ENCODE data around the gene ALX3. TPM values are rescaled to one million over a fixed set of nuclear protein-coding genes. Genes with fewer than 3 reads are reported as not detected.

The ALX3 gene
- total RNA-seq, 2 donors from 2014 or later: not detected

DNA sequence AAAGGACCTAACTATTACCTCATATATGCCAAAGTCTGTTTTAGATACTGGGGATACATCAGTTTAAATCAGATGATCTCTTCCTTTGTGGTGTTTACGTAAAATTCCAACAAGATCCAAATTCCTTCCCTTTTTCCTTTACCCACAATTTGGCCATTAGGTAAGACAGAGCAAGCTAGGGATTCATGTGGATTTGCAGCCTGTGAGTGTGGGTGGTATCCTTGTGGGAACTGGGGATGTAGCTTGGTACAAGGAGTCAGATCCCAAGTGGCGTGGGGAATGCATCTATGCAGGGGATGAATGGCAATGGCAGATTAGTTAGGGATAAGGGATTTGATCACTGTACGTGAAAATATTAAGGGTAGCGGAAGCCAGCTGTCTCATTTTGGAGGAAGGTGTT, 45.9 kb downstream of the ALX3 start:
- Histone ChIP-seq H3K9me3 (ENCODE audit: control insufficient read depth, low read length) (no peaks in the 10 kb centered on the region), H3K4me3 (ENCODE audit: low read length) (no peak overlapping the region), H3K27ac (ENCODE audit: low read depth, low read length) (no peak overlapping the region), H3K9ac (ENCODE audit: extremely low read depth, low read length, poor library complexity, severe bottlenecking) (no peak overlapping the region), H3K4me1 (ENCODE audit: control insufficient read depth, insufficient read depth, low read length) (no peaks in the 10 kb centered on the region), H3K36me3 (ENCODE audit: control insufficient read depth, insufficient read depth, low read length) (peaks cover 56% of the 10 kb centered on the region), H3K27me3 (ENCODE audit: control insufficient read depth, insufficient read depth, low read length, poor library complexity, severe bottlenecking) (no peaks in the 10 kb centered on the region)
- TF ChIP-seq, protein P1, sequence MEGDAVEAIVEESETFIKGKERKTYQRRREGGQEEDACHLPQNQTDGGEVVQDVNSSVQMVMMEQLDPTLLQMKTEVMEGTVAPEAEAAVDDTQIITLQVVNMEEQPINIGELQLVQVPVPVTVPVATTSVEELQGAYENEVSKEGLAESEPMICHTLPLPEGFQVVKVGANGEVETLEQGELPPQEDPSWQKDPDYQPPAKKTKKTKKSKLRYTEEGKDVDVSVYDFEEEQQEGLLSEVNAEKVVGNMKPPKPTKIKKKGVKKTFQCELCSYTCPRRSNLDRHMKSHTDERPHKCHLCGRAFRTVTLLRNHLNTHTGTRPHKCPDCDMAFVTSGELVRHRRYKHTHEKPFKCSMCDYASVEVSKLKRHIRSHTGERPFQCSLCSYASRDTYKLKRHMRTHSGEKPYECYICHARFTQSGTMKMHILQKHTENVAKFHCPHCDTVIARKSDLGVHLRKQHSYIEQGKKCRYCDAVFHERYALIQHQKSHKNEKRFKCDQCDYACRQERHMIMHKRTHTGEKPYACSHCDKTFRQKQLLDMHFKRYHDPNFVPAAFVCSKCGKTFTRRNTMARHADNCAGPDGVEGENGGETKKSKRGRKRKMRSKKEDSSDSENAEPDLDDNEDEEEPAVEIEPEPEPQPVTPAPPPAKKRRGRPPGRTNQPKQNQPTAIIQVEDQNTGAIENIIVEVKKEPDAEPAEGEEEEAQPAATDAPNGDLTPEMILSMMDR (conservative IDR thresholded peaks at IDR 0.05): no peak
- no peak overlapping the region for H3K4me3 Mint-ChIP-seq
- DNase-seq: no peak
- H3K9me3 Mint-ChIP-seq: no peaks in the 10 kb centered on the region
- H3K36me3 Mint-ChIP-seq (ENCODE audit: low read depth): peaks cover 52% of the 10 kb centered on the region
- H3K27me3 Mint-ChIP-seq (ENCODE audit: insufficient read depth): no peaks in the 10 kb centered on the region
- 98 to 100% methylated on average over 3 to 4 of the region's 4 CpGs for WGBS, 2 experiments (ENCODE audit: insufficient coverage in 1 of 2, insufficient read length in 1 of 2)
- H3K27ac Mint-ChIP-seq: no peak overlapping the region
- H3K4me1 Mint-ChIP-seq: no peaks in the 10 kb centered on the region

DNA sequence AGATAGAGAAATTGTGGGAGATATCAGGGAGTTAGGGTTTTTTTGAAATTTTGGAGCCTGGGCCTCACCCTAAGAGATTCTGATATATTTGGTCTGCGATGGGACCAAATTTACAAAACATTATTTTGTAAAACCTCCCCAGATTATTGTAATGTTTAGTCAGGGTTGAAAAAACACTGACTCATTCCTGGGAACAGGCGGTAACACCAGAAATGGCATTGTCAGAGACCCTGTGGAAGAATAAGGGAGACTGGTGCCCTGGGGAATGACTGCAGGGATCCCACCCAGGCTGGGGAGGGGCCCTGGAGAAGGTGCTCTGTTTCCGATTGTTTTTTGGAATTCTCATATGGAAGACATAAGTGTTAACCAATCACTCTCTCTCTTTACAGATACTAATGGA, 49.2 kb downstream of the ALX3 start:
- Mint-ChIP-seq H3K27ac (no peak overlapping the region), H3K9me3 (no peaks in the 10 kb centered on the region), H3K27me3 (ENCODE audit: insufficient read depth) (no peaks in the 10 kb centered on the region), H3K36me3 (ENCODE audit: low read depth) (peaks cover 84% of the 10 kb centered on the region), H3K4me1 (no peaks in the 10 kb centered on the region), H3K4me3 (no peak overlapping the region)
- H3K9me3 ChIP-seq (ENCODE audit: control insufficient read depth, low read length): no peaks in the 10 kb centered on the region
- H3K27me3 ChIP-seq (ENCODE audit: control insufficient read depth, insufficient read depth, low read length, poor library complexity, severe bottlenecking): no peaks in the 10 kb centered on the region
- H3K9ac ChIP-seq (ENCODE audit: extremely low read depth, low read length, poor library complexity, severe bottlenecking): no peak overlapping the region
- TF ChIP-seq, protein P1 (conservative IDR thresholded peaks at IDR 0.05): no peak
- no peak overlapping the region for H3K27ac ChIP-seq (ENCODE audit: low read depth, low read length)
- peaks cover 89% of the 10 kb centered on the region for H3K36me3 ChIP-seq (ENCODE audit: control insufficient read depth, insufficient read depth, low read length)
- H3K4me1 ChIP-seq (ENCODE audit: control insufficient read depth, insufficient read depth, low read length): no peaks in the 10 kb centered on the region
- 90 to 95% methylated on average over 1 to 2 of the region's 3 CpGs for WGBS, 2 experiments (ENCODE audit: insufficient coverage in 1 of 2, insufficient read length in 1 of 2)
- DNase-seq: no peak
- H3K4me3 ChIP-seq (ENCODE audit: low read length): no peak overlapping the region

DNA sequence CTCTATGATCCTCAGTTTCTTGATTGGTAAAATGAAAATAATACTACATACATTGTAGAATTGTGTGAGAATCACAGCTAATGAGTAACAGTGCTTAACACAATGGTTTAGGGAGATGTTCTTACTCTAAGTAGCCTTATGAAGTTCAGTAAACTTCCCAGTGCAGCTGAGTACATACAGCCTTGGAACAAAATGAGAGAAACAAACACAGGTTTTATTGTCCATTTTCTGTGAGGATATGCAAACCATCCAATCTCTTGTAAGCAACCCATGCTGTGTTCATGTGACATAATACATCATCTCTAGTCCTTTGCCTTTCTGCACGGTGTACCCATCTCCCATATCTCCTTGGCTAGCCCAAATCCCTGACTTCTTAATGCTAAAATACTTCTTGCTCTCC, 50.7 kb downstream of the ALX3 start:
- Histone ChIP-seq H3K36me3 (ENCODE audit: control insufficient read depth, insufficient read depth, low read length) (peaks cover 100% of the 10 kb centered on the region), H3K27me3 (ENCODE audit: control insufficient read depth, insufficient read depth, low read length, poor library complexity, severe bottlenecking) (no peaks in the 10 kb centered on the region), H3K9ac (ENCODE audit: extremely low read depth, low read length, poor library complexity, severe bottlenecking) (no peak overlapping the region), H3K4me3 (ENCODE audit: low read length) (no peak overlapping the region), H3K9me3 (ENCODE audit: control insufficient read depth, low read length) (no peaks in the 10 kb centered on the region), H3K4me1 (ENCODE audit: control insufficient read depth, insufficient read depth, low read length) (no peaks in the 10 kb centered on the region), H3K27ac (ENCODE audit: low read depth, low read length) (no peak overlapping the region)
- no peak overlapping the region for H3K4me3 Mint-ChIP-seq
- WGBS, 2 experiments (ENCODE audit: insufficient coverage in 1 of 2, insufficient read length in 1 of 2): 89% methylated on average over 1 of the region's 1 CpG; no CpG with 5 or more reads in 1 of the 2 experiments
- H3K27me3 Mint-ChIP-seq (ENCODE audit: insufficient read depth): no peaks in the 10 kb centered on the region
- H3K9me3 Mint-ChIP-seq: no peaks in the 10 kb centered on the region
- H3K27ac Mint-ChIP-seq: no peak overlapping the region
- H3K4me1 Mint-ChIP-seq: no peaks in the 10 kb centered on the region
- no peak for DNase-seq
- peaks cover 91% of the 10 kb centered on the region for H3K36me3 Mint-ChIP-seq (ENCODE audit: low read depth)
- TF ChIP-seq, protein P1 (conservative IDR thresholded peaks at IDR 0.05): no peak

Data from endodermal cell (in vitro differentiated cells).